NCI-H69 (cell line): ENCODE measurements around the gene KRTAP10-10.
A peak's percentile ranks its signal among the peaks of the same experiment; 100 is the strongest.
"Not testable (repeated sequence)": the region's sequence is repeated elsewhere in the genome, so short reads cannot be mapped to it uniquely, and the experiment has no call there.

Experiments used
- DNase-seq: peaks from one replicate; lab custom pipeline; 2025; lab: John Stamatoyannopoulos, UW

The KRTAP10-10 gene

DNA sequence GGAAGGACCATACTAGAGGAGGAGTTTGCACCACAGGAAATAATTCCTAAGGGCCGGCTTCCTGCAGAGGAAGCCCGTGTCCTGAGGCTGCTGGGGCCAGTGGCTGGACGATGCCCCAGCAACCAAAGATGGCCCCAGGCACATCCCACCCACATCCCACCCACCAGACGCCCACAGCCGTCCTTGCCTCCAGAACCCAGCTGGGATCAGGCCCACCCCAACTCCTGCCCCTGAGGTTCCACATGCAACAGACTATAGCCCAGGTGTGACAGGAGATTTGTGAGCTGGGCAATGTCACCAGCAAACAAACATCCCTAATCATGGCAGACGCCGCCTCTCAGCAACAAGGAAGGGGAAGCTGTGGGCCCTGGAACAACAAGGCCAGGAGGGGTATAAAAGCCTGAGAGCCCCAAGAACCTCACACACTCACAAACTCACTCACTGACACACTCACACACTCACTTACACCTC, 10.4 kb upstream of the KRTAP10-10 start, which contains the start of gene KRTAP10-9:
TSS of gene KRTAP10-9 (plus strand) at position 421 of the 471 bp plus-strand sequence. CDS start 79 bp downstream, outside the sequence.
- DNase-seq = peak; percentile 74

DNA sequence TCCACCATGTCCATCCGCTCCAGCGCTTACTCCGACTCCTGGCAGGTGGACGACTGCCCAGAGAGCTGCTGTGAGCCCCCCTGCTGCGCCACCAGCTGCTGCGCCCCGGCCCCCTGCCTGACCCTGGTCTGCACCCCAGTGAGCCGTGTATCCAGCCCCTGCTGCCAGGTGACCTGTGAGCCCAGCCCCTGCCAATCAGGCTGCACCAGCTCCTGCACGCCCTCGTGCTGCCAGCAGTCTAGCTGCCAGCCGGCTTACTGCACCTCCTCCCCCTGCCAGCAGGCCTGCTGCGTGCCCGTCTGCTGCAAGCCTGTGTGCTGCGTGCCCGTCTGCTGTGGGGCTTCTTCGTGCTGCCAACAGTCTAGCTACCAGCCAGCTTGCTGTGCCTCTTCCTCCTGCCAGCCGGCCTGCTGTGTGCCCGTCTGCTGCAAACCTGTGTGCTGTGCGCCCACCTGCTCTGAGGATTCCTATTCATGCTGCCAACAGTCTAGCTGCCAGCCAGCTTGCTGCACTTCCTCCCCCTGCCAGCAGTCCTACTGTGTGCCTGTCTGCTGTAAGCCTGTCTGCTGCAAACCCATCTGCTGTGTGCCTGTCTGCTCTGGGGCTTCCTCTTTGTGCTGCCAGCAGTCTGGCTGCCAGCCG, 9.9 kb upstream of the KRTAP10-10 start:
- DNase-seq = peak; percentile 91

GRCh38 chr21:44627831-44628233, 9.3 kb upstream of the KRTAP10-10 start:
- not testable (repeated sequence) for DNase-seq

- no peak for DNase-seq
Observed at GRCh38 chr21:44628707-44629391, 8.3 kb upstream of the KRTAP10-10 start.

DNA sequence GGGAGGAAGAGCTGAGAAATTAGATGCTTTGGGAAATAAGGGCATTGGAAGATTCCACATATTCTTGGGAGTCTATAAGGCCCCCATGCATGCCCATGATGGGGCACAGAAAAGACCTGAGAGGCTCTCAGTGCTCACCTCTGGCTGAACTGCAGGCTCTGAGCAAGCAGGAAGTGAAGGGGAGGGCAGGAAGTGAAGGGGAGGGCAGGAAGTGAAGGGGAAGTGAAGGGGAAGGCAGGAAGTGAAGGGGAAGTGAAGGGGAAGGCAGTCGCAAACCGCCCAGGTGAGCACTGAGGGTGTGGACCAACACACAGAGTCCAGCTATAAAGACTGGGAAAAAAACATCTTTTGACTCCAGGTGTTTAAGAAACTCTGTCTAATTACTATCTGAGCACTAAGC, 6.7 kb upstream of the KRTAP10-10 start:
- peak; percentile 38 for DNase-seq

- no peak for DNase-seq
Observed at GRCh38 chr21:44632067-44632466, 5.1 kb upstream of the KRTAP10-10 start.

DNA sequence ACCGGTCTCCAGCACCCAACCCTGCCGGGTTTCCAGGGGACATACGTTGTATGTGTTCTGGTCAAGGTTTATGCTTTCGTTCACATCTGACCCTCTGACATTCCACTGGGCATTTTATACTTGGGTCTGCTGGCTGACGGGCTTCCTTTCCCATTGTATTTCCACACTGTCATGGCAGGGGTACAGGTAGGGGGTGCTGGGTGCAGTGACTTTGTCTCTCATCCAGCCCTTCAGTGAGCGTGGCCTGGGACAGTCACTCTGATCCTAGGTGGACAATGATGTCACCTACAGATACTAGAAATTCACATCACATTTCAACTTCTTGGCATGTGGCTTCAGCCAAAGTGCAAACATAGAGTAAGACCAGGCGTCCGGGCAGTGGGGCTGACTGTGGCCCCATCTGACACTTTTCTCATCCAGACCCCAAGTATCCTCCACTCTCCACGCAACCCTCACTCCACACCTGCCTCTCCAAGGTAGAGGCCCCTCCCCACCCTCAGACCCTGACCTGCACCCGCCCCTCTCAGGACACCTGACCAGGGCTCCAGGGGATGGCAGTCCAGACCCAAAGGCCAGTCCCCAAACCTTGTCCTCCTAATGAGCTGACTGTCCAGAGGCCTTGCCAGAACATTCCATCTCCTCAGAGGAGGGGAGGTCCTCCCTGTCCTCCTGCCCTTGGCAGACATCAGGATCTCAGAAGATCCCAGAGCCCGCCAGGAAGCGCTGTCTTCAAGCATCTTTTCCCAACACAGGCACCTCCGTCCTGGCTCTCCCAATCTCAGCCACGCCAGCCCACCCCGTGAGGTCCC, 743 bp upstream of the KRTAP10-10 start:
- DNase-seq = no peak

DNA sequence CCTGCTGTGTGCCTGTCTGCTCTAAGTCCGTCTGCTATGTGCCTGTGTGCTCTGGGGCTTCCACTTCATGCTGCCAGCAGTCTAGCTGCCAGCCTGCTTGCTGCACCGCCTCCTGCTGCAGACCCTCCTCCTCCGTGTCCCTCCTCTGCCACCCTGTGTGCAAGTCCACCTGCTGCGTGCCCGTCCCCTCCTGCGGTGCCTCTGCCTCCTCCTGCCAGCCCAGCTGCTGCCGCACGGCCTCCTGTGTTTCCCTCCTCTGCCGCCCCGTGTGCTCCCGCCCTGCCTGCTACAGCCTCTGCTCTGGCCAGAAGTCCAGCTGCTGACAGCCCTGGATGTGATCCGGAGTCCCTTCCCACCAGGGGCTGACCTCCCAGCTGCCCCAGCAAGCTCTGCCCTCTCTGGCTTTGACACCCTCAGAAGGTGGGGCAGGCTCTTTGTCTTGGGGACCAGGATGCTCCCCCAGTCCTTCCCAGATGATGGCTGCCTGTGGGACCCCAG, 744 bp downstream of the KRTAP10-10 start:
- not testable (repeated sequence) for DNase-seq

DNA sequence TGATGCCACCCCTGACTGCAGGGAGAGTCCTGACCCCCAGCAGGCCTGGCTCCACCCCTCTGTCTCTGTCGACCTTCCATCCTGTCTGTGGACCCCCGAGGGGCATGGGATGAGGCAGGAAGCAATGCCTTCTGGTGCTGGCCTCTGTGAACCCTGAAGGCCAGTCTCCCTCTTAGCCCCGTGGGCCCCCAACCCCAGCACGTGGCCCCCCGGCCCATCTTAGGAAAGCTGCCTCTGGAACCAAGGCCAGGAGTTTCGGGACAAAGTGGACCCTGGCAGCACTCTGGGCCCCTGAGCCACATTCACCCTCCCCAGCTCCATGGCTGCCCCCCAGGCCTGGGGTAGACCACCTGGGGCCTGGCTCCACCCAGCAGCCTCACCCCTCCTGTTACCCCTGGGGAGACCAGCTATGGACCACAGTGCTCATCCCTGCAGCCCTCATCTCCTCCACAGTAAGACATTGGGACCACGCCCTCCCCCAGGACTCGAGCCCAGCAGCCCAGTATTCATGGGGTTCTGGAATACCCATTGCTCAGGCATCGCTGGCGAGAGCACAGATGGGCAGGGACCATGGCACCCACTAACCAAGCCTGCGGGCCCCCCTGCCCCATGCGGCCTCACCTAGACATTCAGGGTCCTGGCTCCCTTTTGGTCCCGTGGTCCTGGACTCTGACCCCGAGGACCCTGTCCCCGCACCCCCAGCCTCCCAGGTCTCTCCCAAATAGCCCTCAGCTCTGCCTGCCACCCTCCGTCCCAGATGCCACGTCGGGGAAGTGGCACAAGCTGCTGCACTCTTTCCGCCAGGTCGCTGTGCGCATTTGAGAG, 1.6 kb downstream of the KRTAP10-10 start:
- DNase-seq = not testable (repeated sequence)

GRCh38 chr21:44639331-44639655, 2.1 kb downstream of the KRTAP10-10 start:
- DNase-seq = no peak

GRCh38 chr21:44640761-44641160, 3.6 kb downstream of the KRTAP10-10 start:
- no peak for DNase-seq

- peak; percentile 80 for DNase-seq
Observed at GRCh38 chr21:44643741-44644310, 6.7 kb downstream of the KRTAP10-10 start.

GRCh38 chr21:44644878-44645277, 7.7 kb downstream of the KRTAP10-10 start:
- DNase-seq = no peak

DNA sequence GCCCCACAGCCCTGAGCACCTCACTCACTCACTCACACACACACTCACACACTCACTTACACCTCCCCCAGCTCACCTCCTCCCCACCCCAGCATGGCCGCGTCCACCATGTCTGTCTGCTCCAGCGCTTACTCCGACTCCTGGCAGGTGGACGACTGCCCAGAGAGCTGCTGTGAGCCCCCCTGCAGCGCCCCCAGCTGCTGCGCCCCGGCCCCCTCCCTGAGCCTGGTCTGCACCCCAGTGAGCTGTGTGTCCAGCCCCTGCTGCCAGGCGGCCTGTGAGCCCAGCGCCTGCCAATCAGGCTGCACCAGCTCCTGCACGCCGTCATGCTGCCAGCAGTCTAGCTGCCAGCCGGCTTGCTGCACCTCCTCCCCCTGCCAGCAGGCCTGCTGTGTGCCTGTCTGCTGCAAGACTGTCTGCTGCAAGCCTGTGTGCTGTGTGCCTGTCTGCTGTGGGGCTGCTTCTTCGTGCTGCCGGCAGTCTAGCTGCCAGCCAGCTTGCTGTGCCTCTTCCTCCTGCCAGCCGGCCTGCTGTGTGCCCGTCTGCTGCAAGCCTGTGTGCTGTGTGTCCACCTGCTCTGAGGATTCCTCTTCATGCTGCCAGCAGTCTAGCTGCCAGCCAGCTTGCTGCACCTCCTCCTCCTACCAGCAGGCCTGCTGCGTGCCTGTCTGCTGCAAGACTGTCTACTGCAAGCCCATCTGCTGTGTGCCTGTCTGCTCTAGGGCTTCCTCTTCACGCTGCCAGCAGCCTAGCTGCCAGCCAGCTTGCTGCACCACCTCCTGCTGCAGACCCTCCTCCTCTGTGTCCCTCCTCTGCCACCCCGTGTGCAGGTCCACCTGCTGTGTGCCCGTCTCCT, 9.4 kb downstream of the KRTAP10-10 start, which contains the start of gene KRTAP10-11:
TSS of gene KRTAP10-11 (plus strand) at position 49 of the 856 bp plus-strand sequence. CDS start at position 94, 45 bp downstream.
- DNase-seq = peak; percentile 94

- DNase-seq = peak; percentile 94
Observed at GRCh38 chr21:44647222-44647552, 10.0 kb downstream of the KRTAP10-10 start.

DNA sequence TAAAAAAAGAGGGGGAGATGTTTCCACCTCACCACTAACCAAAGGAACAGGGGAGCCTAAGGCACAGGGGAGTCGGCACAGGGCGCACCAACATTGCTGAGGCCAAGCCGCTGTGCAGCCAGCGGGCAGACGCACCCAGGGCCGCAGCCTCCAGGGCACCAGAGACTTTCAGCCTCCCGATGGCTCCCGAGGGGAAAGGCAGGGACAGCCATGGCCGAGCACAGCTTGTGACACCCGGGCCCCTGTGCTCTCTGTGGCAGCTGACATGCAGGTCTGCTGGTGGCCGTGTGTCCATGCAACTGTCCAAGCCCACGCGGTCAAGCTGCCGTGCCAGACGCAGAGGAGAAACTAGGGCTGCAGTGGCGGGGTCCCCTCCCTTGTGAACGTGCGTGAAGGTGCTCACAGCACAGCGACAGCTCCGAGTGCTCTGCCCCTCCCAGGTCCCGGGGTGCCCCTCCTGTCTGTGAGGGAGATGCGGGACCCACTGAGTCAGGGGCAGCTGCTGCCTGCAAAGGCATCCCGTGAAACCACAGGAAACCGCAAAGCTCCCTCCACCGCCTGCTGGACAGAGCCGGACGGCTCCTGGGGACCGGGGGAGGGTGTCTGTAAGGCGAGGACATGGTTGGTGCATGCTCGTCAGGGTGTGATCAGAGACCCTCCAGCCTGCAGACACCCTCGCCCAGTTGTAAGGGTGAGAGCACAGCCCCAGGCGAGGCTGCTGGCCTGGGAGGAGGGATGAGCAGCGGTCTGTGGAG, 11.6 kb downstream of the KRTAP10-10 start:
- no peak for DNase-seq

GRCh38 chr21:44649521-44650100, 12.5 kb downstream of the KRTAP10-10 start:
- no peak for DNase-seq

DNA sequence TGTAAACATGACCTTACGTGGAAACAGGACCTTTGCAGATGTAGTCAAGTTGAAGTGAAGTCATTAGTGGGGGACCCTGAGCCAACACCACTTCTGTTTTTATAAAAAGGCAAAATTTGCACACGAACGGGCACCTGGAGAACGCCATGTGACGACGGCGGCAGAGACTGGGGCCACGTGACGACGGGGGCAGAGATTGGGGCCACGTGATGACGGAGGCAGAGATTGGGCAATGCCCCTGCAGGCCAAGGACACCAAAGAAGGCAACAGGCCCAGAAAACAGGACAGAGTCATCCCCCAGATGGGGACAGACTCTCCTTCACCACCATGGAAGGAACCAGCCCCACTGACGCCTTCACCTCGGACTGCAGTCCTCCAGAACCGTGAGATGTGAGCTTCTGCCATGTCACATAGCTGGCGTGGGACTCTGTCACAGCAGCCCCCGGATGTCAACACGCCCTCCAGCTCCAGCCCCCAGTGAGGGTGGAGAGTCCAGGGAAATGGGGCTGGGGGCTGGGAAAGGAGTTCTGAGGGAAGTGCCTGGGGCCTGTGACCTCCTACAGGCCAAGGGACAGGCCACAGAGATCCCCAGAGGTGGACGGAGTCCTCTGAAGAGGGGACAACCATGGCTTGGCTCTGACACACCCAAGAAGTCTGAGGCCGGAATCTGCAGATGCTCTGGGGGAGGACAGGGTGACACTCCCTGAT, 13.3 kb downstream of the KRTAP10-10 start:
- DNase-seq = no peak
